ENCODE measurements around the gene WBP2NL.

WBP2NL gene

GRCh38 chr22:41991111-41991510 lies 7.5 kb upstream of the WBP2NL start:
- no peak overlapping the region for H3K4me3 ChIP-seq (ENCODE audit: low read depth, low read length)
- no peak for TF ChIP-seq CTCF (IDR thresholded peaks at IDR 0.05; ENCODE audit: low read depth, low read length)
- in situ Hi-C loops (cut with HindIII; ENCODE audit: low sequenced_read_pairs), result no loop called here
- no peak for DNase-seq (ENCODE audit: low read depth, low spot score)

GRCh38 chr22:41992496-41992895 lies 6.1 kb upstream of the WBP2NL start:
- no peak for DNase-seq (ENCODE audit: low read depth, low spot score)
- in situ Hi-C loops (cut with HindIII; ENCODE audit: low sequenced_read_pairs), result no loop called here
- H3K4me3 ChIP-seq (ENCODE audit: low read depth, low read length), result no peak overlapping the region
- TF ChIP-seq CTCF (IDR thresholded peaks at IDR 0.05; ENCODE audit: low read depth, low read length), result no peak

- in situ Hi-C loops (cut with HindIII; ENCODE audit: low sequenced_read_pairs), result no loop called here
- no peak overlapping the region for H3K4me3 ChIP-seq (ENCODE audit: low read depth, low read length)
- no peak for DNase-seq (ENCODE audit: low read depth, low spot score)
- TF ChIP-seq CTCF (IDR thresholded peaks at IDR 0.05; ENCODE audit: low read depth, low read length), result no peak
Observed at GRCh38 chr22:41995211-41995610, 3.4 kb upstream of the WBP2NL start.

GRCh38 chr22:41996826-41997225 lies 1.8 kb upstream of the WBP2NL start:
- in situ Hi-C loops (cut with HindIII; ENCODE audit: low sequenced_read_pairs), result no loop called here
- H3K4me3 ChIP-seq (ENCODE audit: low read depth, low read length), result no peak overlapping the region
- TF ChIP-seq CTCF (IDR thresholded peaks at IDR 0.05; ENCODE audit: low read depth, low read length), result no peak

GRCh38 chr22:42000466-42000865 lies 1.9 kb downstream of the WBP2NL start:
- DNase-seq (ENCODE audit: low read depth, low spot score), result no peak
- in situ Hi-C loops (cut with HindIII; ENCODE audit: low sequenced_read_pairs), result no loop called here
- H3K4me3 ChIP-seq (ENCODE audit: low read depth, low read length), result no peak overlapping the region
- no peak for TF ChIP-seq CTCF (IDR thresholded peaks at IDR 0.05; ENCODE audit: low read depth, low read length)

More at GRCh38 chr22:41996826-41997225, 1.8 kb upstream of the WBP2NL start:
- DNase-seq (ENCODE audit: low read depth, low spot score), result no peak

GRCh38 chr22:42001121-42001520 lies 2.5 kb downstream of the WBP2NL start:
- no peak for TF ChIP-seq CTCF (IDR thresholded peaks at IDR 0.05; ENCODE audit: low read depth, low read length)
- DNase-seq (ENCODE audit: low read depth, low spot score), result no peak
- in situ Hi-C loops (cut with HindIII; ENCODE audit: low sequenced_read_pairs), result no loop called here
- no peak overlapping the region for H3K4me3 ChIP-seq (ENCODE audit: low read depth, low read length)

- H3K4me3 ChIP-seq (ENCODE audit: low read depth, low read length), result no peak overlapping the region
- in situ Hi-C loops (cut with HindIII; ENCODE audit: low sequenced_read_pairs), result no loop called here
- TF ChIP-seq CTCF (IDR thresholded peaks at IDR 0.05; ENCODE audit: low read depth, low read length), result no peak
Observed at GRCh38 chr22:42001706-42002105, 3.1 kb downstream of the WBP2NL start.

More at GRCh38 chr22:42001706-42002105, 3.1 kb downstream of the WBP2NL start:
- no peak for DNase-seq (ENCODE audit: low read depth, low spot score)

Measured in astrocyte of the spinal cord (primary cell).